ENCODE measurements around the gene RIOX2.

The RIOX2 gene

DNA sequence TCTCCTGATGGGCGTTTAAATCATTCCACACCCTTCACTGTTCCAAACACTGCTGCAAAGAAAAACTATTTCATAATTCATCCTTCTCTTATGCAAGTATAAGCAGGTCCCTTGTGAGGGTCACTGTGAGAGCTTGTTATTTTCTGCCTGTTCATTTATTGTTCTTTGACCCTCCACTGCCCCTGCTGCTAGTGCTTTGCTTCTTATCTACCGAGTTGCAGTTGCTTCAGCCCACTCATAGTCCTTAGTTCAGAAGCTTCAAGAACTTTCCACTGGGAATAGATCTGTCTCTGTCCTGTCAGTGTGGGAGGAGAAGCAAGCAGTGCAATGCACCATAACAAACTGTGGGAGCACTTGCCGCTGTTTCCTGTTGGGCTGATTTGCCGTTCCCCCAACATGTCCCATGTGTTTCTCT, 39.8 kb downstream of the RIOX2 start:
- WGBS (ENCODE audit: insufficient coverage), result 96% methylated on average over 4 of the region's 4 CpGs
- H3K27ac ChIP-seq (ENCODE audit: insufficient read depth in 1 of 2, low read depth in 1 of 2, low read length in 2 of 2, poor library complexity in 1 of 2, severe bottlenecking in 2 of 2), result no peak overlapping the region
- ChIA-PET POLR2A (no interaction called here), CTCF (interaction anchor here (0.9 to 1.3 kb wide), 2 partner anchors 9 to 19 kb away, joined by 3 to 4 read pairs; no protein-coding TSS in a partner anchor)
- H3K27me3 ChIP-seq (replicated peaks in 2 of 5; ENCODE audit: control insufficient read depth in 4 of 5, insufficient read depth in 5 of 5, low read length in 4 of 5), result no peaks in the 10 kb centered on the region
- H3K4me1 ChIP-seq (ENCODE audit: control extremely low read depth in 1 of 4, control insufficient read depth in 4 of 4, insufficient read depth in 4 of 4, low read length in 3 of 4), result no peaks in the 10 kb centered on the region
- H3K9me3 ChIP-seq (ENCODE audit: control extremely low read depth in 1 of 5, control insufficient read depth in 4 of 5, insufficient read depth in 2 of 5, low read depth in 1 of 5, low read length in 4 of 5), result no peaks in the 10 kb centered on the region
- H3K4me3 ChIP-seq (ENCODE audit: control insufficient read depth in 1 of 7, extremely low read depth in 1 of 7, insufficient read depth in 4 of 7, low read depth in 2 of 7, low read length in 6 of 7), result no peak overlapping the region
- H3K36me3 ChIP-seq (ENCODE audit: control insufficient read depth in 4 of 4, insufficient read depth in 4 of 4, low read length in 3 of 4), result no peaks in the 10 kb centered on the region
- no peak for DNase-seq

DNA sequence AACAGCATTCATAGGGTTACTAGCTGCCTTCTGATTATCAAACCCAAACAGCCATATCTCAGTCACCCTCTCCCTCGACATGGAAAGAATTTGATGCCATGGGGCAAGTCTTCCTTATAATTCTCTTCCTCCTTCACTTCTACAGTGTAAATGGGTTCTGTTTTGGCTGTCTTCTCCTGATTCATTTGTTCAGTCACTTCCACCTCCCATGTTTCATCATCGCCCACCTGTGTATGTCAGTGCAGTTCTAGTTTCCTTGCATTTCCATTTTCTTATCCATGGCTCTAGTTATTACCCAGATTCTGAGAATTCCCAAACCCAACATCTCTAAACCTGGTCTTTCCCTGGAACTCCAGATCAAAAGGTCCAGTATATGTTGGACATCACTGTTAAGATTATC, 41.0 kb downstream of the RIOX2 start:
- ChIA-PET POLR2A (no interaction called here), CTCF (no interaction called here)
- Histone ChIP-seq H3K4me3 (ENCODE audit: control insufficient read depth in 1 of 7, extremely low read depth in 1 of 7, insufficient read depth in 4 of 7, low read depth in 2 of 7, low read length in 6 of 7) (no peak overlapping the region), H3K27ac (ENCODE audit: insufficient read depth in 1 of 2, low read depth in 1 of 2, low read length in 2 of 2, poor library complexity in 1 of 2, severe bottlenecking in 2 of 2) (no peak overlapping the region), H3K36me3 (ENCODE audit: control insufficient read depth in 4 of 4, insufficient read depth in 4 of 4, low read length in 3 of 4) (no peaks in the 10 kb centered on the region), H3K9me3 (ENCODE audit: control extremely low read depth in 1 of 5, control insufficient read depth in 4 of 5, insufficient read depth in 2 of 5, low read depth in 1 of 5, low read length in 4 of 5) (no peaks in the 10 kb centered on the region), H3K27me3 (replicated peaks in 2 of 5; ENCODE audit: control insufficient read depth in 4 of 5, insufficient read depth in 5 of 5, low read length in 4 of 5) (no peaks in the 10 kb centered on the region), H3K4me1 (ENCODE audit: control extremely low read depth in 1 of 4, control insufficient read depth in 4 of 4, insufficient read depth in 4 of 4, low read length in 3 of 4) (no peaks in the 10 kb centered on the region)
- 89% methylated on average over 1 of the region's 2 CpGs for WGBS (ENCODE audit: insufficient coverage)
- DNase-seq, result no peak

DNA sequence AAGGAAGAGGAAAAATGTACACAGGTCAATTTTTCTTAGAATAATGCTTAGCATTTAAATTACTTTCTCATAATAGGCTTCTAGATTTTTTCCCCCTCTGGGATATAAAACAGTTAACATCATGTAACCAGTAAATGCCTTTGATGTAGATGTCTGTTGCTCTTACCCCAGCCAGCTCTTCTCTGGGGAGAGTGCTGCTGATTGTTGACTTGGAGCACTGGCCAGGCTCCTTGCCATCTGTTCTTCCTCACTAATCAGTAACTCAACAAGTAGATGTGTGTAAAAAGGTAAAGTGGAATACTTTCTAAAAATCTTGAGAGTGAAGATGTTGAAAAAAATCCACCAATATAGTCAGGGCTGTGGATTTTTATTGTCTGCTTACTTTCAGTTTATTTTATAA, 42.2 kb downstream of the RIOX2 start:
- ChIA-PET POLR2A (no interaction called here), CTCF (interaction anchor here (1.2 kb wide), 1 partner anchor 18 kb away, joined by 3 read pairs; no protein-coding TSS in a partner anchor)
- Histone ChIP-seq H3K27me3 (replicated peaks in 2 of 5; ENCODE audit: control insufficient read depth in 4 of 5, insufficient read depth in 5 of 5, low read length in 4 of 5) (no peaks in the 10 kb centered on the region), H3K9me3 (ENCODE audit: control extremely low read depth in 1 of 5, control insufficient read depth in 4 of 5, insufficient read depth in 2 of 5, low read depth in 1 of 5, low read length in 4 of 5) (no peaks in the 10 kb centered on the region), H3K27ac (ENCODE audit: insufficient read depth in 1 of 2, low read depth in 1 of 2, low read length in 2 of 2, poor library complexity in 1 of 2, severe bottlenecking in 2 of 2) (no peak overlapping the region), H3K4me3 (ENCODE audit: control insufficient read depth in 1 of 7, extremely low read depth in 1 of 7, insufficient read depth in 4 of 7, low read depth in 2 of 7, low read length in 6 of 7) (no peak overlapping the region), H3K4me1 (ENCODE audit: control extremely low read depth in 1 of 4, control insufficient read depth in 4 of 4, insufficient read depth in 4 of 4, low read length in 3 of 4) (no peaks in the 10 kb centered on the region), H3K36me3 (ENCODE audit: control insufficient read depth in 4 of 4, insufficient read depth in 4 of 4, low read length in 3 of 4) (no peaks in the 10 kb centered on the region)
- DNase-seq, result no peak

DNA sequence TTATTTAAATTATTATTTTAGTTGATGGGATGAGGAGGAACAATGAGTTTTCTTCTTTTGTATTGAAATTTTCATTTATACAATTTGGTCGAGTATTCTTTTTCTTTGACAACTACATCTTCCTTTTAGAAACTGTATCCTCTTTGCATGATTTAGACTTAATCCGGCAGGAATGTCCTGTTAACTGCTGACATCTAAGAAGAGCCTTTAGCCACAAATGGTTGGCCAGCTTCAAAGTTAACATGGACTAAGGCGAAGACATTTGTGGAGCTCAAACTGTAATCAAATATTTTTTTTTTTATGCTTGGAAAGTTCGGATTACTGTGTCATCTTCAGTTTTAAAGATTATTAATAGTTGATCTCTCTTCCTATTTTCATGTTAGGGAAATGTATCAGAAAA, 43.2 kb downstream of the RIOX2 start:
- H3K36me3 ChIP-seq (ENCODE audit: control insufficient read depth in 4 of 4, insufficient read depth in 4 of 4, low read length in 3 of 4), result peaks cover 0 to 2% (median 0%) of the 10 kb centered on the region in 4 experiments
- H3K4me1 ChIP-seq (ENCODE audit: control extremely low read depth in 1 of 4, control insufficient read depth in 4 of 4, insufficient read depth in 4 of 4, low read length in 3 of 4), result no peaks in the 10 kb centered on the region
- POLR2A ChIA-PET, result no interaction called here
- H3K27me3 ChIP-seq (replicated peaks in 2 of 5; ENCODE audit: control insufficient read depth in 4 of 5, insufficient read depth in 5 of 5, low read length in 4 of 5), result no peaks in the 10 kb centered on the region
- CTCF ChIA-PET, result no interaction called here
- 100% methylated on average over 1 of the region's 4 CpGs for WGBS (ENCODE audit: insufficient coverage)
- no peak overlapping the region for H3K4me3 ChIP-seq (ENCODE audit: control insufficient read depth in 1 of 7, extremely low read depth in 1 of 7, insufficient read depth in 4 of 7, low read depth in 2 of 7, low read length in 6 of 7)
- no peak overlapping the region for H3K27ac ChIP-seq (ENCODE audit: insufficient read depth in 1 of 2, low read depth in 1 of 2, low read length in 2 of 2, poor library complexity in 1 of 2, severe bottlenecking in 2 of 2)
- DNase-seq, result no peak
- peaks cover 0 to 2% (median 0%) of the 10 kb centered on the region in 5 experiments for H3K9me3 ChIP-seq (ENCODE audit: control extremely low read depth in 1 of 5, control insufficient read depth in 4 of 5, insufficient read depth in 2 of 5, low read depth in 1 of 5, low read length in 4 of 5)

DNA sequence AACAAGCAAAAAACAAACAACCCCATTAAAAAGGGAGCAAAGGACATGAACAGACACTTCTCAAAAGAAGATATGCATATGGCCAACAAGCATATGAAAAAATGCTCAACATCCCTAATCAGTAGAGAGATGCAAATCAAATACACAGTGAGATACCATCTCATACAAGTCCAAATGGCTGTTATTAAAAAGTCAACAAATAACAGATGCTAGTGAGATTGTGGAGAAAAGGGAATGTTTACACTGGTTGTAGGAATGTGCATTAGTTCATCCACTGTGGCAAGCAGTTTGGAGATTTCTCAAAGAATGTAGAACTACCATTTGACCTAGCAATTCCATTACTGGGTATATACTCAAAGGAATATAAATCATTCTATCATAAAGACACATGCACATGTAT, 44.5 kb downstream of the RIOX2 start:
- H3K4me3 ChIP-seq (ENCODE audit: control insufficient read depth in 1 of 7, extremely low read depth in 1 of 7, insufficient read depth in 4 of 7, low read depth in 2 of 7, low read length in 6 of 7), result no peak overlapping the region
- ChIA-PET POLR2A (no interaction called here), CTCF (no interaction called here)
- DNase-seq, result no peak
- no peaks in the 10 kb centered on the region for H3K4me1 ChIP-seq (ENCODE audit: control extremely low read depth in 1 of 4, control insufficient read depth in 4 of 4, insufficient read depth in 4 of 4, low read length in 3 of 4)
- H3K27ac ChIP-seq (ENCODE audit: insufficient read depth in 1 of 2, low read depth in 1 of 2, low read length in 2 of 2, poor library complexity in 1 of 2, severe bottlenecking in 2 of 2), result no peak overlapping the region
- H3K9me3 ChIP-seq (ENCODE audit: control extremely low read depth in 1 of 5, control insufficient read depth in 4 of 5, insufficient read depth in 2 of 5, low read depth in 1 of 5, low read length in 4 of 5), result peaks cover 0 to 3% (median 0%) of the 10 kb centered on the region in 5 experiments
- H3K27me3 ChIP-seq (replicated peaks in 2 of 5; ENCODE audit: control insufficient read depth in 4 of 5, insufficient read depth in 5 of 5, low read length in 4 of 5), result no peaks in the 10 kb centered on the region
- H3K36me3 ChIP-seq (ENCODE audit: control insufficient read depth in 4 of 4, insufficient read depth in 4 of 4, low read length in 3 of 4), result peaks cover 0 to 2% (median 0%) of the 10 kb centered on the region in 4 experiments

DNA sequence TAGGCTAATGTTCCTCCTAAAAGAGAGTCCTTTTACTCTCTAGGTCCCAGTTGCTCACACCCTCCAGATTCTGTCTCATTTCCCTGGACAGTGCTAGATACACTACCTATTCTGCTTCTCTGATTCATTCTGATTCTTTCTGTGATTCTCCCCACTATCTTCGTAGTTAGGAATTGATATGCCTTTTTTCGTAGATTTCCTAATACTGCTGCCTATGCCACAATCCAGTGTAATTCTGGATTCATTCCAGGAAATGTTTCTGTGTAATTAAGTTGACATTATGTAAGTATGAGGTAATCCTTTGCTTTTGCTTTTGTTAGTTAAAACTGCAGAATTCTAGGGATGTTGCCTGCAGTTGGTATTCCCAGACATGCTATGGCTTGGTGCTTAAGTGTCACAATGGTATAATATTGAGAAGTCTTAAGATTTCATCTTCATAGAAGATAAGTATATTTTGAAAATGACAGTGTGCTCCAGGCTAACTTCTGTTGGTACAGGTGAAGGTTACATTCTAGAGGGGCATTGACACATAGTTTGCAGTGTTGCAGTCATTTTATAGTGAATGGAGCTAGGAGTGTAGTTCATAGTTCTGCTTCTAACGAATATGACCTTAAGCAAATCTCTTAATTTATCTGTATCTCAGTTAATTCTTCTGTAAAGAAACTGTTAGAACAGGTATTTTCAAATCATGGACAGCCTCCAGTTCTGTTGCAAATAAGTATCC, 54.3 kb downstream of the RIOX2 start:
- Histone ChIP-seq H3K4me3 (ENCODE audit: control insufficient read depth in 1 of 7, extremely low read depth in 1 of 7, insufficient read depth in 4 of 7, low read depth in 2 of 7, low read length in 6 of 7) (no peak overlapping the region), H3K36me3 (ENCODE audit: control insufficient read depth in 4 of 4, insufficient read depth in 4 of 4, low read length in 3 of 4) (peaks cover 0 to 3% (median 0%) of the 10 kb centered on the region in 4 experiments), H3K4me1 (ENCODE audit: control extremely low read depth in 1 of 4, control insufficient read depth in 4 of 4, insufficient read depth in 4 of 4, low read length in 3 of 4) (peaks cover 0 to 3% (median 0%) of the 10 kb centered on the region in 4 experiments), H3K9me3 (ENCODE audit: control extremely low read depth in 1 of 5, control insufficient read depth in 4 of 5, insufficient read depth in 2 of 5, low read depth in 1 of 5, low read length in 4 of 5) (no peaks in the 10 kb centered on the region), H3K27me3 (replicated peaks in 2 of 5; ENCODE audit: control insufficient read depth in 4 of 5, insufficient read depth in 5 of 5, low read length in 4 of 5) (no peaks in the 10 kb centered on the region), H3K27ac (ENCODE audit: insufficient read depth in 1 of 2, low read depth in 1 of 2, low read length in 2 of 2, poor library complexity in 1 of 2, severe bottlenecking in 2 of 2) (no peak overlapping the region)
- DNase-seq, result no peak
- 77% methylated on average over 2 of the region's 3 CpGs for WGBS (ENCODE audit: insufficient coverage)
- ChIA-PET CTCF (no interaction called here), POLR2A (interaction anchor here (0.6 kb wide), 1 partner anchor 804 kb away, joined by 5 read pairs; no protein-coding TSS in a partner anchor)

DNA sequence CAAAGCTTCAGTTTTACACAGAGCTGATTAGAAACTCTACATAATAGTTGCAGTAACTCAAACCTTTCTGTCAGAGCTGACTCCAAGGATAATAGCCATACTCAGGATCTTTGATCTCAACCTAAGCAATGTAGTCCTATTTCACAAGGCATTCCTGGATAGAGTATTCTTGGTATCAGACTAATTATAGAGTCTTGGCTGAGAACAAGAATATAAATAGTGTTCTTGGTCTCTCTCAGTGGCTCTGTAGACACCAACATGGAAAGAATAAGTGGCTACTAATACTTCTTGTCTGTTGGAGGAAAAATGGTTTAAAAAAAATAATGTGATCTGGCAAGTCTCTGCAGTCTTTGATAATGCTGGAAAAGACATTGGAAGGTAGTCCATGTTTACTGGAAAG, 55.7 kb downstream of the RIOX2 start:
- CTCF ChIA-PET, result no interaction called here

More for the DNA sequence above, 55.7 kb downstream of the RIOX2 start:
- Histone ChIP-seq H3K4me3 (ENCODE audit: control insufficient read depth in 1 of 7, extremely low read depth in 1 of 7, insufficient read depth in 4 of 7, low read depth in 2 of 7, low read length in 6 of 7) (no peak overlapping the region), H3K36me3 (ENCODE audit: control insufficient read depth in 4 of 4, insufficient read depth in 4 of 4, low read length in 3 of 4) (peaks cover 0 to 3% (median 0%) of the 10 kb centered on the region in 4 experiments), H3K27me3 (replicated peaks in 2 of 5; ENCODE audit: control insufficient read depth in 4 of 5, insufficient read depth in 5 of 5, low read length in 4 of 5) (no peaks in the 10 kb centered on the region), H3K9me3 (ENCODE audit: control extremely low read depth in 1 of 5, control insufficient read depth in 4 of 5, insufficient read depth in 2 of 5, low read depth in 1 of 5, low read length in 4 of 5) (no peaks in the 10 kb centered on the region), H3K27ac (ENCODE audit: insufficient read depth in 1 of 2, low read depth in 1 of 2, low read length in 2 of 2, poor library complexity in 1 of 2, severe bottlenecking in 2 of 2) (no peak overlapping the region), H3K4me1 (ENCODE audit: control extremely low read depth in 1 of 4, control insufficient read depth in 4 of 4, insufficient read depth in 4 of 4, low read length in 3 of 4) (peaks cover 0 to 8% (median under 1%) of the 10 kb centered on the region in 4 experiments)
- POLR2A ChIA-PET, result no interaction called here
- DNase-seq, result no peak
